Activated CD4-positive, alpha-beta T cell treated with anti-CD3 and anti-CD28 coated beads, Interleukin-10, Interleukin-2, amounts not matched to agents 100 ng/mL and 50 ng/mL, durations not matched to agents 16 hours and 8 hours (primary cell): ENCODE measurements around the gene CDON.

Source experiments
- DNase-seq: peaks from one replicate; pipeline ENCODE4 v3.0.0-alpha.2; 2020

The CDON gene

DNA sequence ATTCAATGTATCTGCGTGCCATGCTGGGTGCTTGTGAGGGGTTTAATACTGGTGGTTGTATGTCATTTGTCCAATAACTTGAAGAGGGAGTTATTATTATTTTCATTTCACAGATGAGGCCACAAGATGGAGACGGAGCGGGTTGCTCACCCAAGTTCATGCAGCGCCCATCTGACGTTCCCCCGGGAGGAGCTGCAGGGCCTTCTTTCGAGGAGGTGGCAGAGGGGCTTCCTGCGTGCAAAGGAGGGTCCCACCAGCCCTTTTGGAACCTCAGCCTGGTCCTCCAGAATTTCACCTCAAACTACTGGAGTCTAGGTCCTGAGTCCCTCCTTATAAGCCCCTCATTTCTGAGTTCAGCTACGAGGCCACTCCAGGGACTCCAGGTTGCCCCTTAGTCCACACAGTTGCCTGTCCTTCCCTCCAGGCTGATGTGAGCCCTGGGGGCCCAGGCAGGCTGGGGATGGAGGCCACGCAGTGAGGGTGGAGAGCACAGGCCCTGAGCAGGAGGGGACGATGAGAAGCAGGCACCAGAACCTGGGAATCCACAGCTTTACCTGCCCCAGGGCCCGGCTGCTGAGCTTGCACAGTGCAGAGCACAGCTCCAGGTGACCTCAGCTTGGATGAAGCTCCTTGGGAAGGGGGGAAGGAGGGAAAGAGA, 119.8 kb downstream of the CDON start:
- DNase-seq, result no peak

- DNase-seq, result peak; percentile 48
These were observed 120.8 kb downstream of the CDON start for GRCh38 chr11:125941619-125942611.

DNA sequence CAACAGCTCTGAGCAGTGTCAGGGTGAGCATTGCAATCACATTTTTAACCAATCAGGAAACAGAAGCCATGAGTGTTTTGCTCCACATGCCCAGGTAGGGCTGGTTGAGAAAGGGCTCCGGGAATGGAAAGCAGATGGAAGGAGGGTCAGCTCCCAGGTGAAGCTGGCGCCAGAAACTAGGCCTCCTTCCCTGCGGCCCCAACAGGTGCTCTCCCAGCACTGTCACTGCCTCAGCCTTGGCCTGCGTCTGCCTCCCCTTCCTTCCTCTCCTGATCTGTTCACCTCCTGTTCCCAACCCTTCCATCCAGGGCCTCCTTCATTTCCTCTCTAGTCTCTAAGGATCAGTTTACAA, 121.4 kb downstream of the CDON start:
- DNase-seq, result no peak

DNA sequence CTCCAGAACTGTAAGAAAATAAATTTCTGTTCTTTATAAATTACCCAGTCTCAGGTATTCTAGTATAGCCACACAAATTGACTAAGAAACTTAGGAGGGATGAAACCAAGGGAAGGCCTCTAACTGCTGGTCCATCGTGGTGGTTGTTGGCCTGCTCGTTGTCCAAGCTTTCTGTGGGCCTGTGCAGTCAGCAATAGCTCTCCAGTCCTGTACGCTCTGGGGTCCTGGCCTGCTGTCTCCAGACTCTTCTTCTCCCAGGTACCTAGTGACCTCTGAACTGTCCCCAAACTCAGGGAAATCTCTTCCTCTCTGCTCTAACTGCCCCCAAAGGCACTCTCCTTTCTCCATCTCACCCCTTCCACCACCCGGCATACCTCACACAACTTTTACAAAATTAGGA, 122.5 kb downstream of the CDON start:
- DNase-seq, result no peak

- no peak for DNase-seq
These were observed 123.6 kb downstream of the CDON start for GRCh38 chr11:125939081-125939521.

- no peak for DNase-seq
These were observed 124.2 kb downstream of the CDON start for GRCh38 chr11:125938418-125938817.

GRCh38 chr11:125935618-125936199, 127.0 kb downstream of the CDON start:
- no peak for DNase-seq

DNA sequence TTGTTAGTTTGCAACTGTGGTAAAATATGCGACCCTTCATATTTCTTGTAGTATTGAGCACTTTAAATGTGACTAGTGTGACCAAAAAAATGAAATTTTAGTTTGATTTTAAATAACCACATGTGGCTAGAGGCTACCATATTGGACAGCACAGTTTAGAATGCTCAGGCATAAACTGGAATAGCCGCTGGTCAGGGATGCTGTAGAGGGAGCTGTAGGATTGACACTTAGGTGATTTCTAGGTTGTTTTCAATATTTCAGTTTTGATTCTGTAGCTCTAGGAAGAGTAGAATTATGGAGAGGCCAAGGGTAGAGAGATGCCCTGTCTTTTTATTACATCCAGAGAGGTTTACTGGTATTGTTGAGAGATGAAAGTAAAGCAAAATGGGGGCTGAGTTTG, 127.6 kb downstream of the CDON start:
- no peak for DNase-seq

DNA sequence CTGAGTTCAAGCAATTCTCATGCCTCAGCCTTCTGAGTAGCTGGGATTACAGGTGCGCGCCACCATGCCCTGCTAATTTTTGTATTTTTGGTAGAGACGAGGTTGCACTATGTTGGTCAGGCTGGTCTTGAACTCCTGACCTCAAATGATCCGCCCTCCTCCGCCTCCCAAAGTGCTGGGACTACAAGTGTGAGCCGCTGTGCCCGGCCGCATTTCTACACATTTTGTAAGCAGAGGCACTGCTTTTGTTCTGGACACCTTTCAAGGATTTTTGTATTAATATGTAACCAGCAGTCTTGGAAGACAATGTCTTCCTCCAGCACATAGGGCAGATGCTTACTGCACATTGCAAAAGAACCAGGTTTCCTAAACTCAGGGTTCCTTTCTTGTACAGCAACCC, 128.2 kb downstream of the CDON start:
- no peak for DNase-seq

- DNase-seq, result no peak
These were observed 129.4 kb downstream of the CDON start for GRCh38 chr11:125933030-125933813.

DNA sequence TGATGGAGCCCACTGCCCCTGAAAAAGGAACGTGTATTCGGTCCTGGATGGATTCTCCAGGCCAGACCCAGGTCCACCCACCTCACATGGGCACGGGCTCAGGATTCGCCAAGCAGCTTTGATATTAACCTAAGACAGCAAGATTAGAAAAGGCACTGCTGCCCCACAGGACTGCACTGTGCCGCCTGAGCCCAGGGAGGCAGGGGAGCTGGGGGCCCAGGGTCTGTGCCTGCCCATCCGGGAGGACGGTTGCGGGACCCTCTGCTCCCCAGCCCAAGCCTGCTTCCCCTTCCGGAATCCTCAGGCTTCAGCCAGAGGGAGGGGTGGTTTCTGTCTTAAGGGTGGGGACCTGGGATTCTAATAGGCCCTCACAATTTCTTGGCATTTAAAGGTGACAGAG, 130.4 kb downstream of the CDON start:
- no peak for DNase-seq

- DNase-seq, result no peak
These were observed 131.0 kb downstream of the CDON start for GRCh38 chr11:125931668-125932067.

DNA sequence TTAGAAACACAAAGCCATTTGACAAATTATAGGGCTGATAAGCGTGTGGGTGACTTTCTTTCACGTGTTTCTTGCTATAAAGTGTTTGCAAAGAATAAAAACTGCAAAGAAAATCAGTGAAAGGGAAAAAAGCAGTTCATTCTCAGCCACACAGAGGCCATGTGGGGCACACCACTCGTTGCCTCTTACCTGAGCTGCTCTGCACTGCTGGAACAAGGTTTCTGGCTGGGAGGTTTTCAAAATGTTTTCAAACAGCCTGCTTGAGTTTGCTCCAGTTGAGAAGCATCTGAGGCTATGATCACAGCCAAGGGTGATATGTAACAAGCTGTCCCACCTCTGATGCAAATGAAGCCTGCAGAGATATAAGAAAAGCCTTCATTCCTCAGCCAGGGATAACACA, 131.6 kb downstream of the CDON start:
- no peak for DNase-seq

GRCh38 chr11:125930076-125930450, 132.6 kb downstream of the CDON start:
- no peak for DNase-seq

- no peak for DNase-seq
These were observed 133.1 kb downstream of the CDON start for GRCh38 chr11:125929445-125930075.

DNA sequence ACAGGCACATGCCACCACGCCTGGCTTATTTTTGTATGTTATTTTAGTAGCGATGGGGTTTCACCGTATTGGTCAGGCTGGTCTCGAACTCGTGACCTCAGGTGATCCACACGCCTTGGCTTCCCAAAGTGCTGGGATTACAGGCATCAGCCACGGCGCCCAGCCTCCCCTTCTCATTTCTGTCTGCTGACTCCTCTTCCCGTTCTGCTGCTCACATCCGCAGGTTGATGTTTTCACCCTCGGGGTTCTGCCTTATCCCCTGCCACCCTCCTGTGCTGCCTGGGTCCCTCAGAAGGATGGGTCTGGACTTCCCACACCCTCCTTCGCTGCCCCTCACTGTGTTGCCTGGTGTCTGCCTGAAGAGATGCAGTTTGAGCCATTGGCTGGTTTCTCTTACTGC, 136.0 kb downstream of the CDON start:
- no peak for DNase-seq

DNA sequence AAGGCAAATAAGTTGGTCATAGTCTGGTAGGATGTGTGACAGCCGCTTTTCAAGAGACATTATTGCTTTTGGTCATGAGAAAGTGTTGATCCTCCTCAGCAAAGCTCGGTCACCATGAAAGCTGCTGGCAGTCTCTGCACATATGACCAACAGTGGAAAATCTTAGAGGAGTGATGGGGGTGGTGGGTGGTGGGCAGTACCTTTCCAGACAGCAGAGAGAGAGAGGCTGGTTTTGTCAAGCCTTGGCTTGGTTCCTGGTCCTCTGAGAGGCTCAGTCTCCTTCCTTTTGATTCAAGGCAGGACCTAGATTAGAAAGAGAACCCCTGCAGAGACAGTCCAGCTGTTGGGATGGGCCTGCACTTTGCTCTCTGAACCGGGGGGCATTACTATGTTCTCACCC, 136.9 kb downstream of the CDON start:
- DNase-seq, result no peak

DNA sequence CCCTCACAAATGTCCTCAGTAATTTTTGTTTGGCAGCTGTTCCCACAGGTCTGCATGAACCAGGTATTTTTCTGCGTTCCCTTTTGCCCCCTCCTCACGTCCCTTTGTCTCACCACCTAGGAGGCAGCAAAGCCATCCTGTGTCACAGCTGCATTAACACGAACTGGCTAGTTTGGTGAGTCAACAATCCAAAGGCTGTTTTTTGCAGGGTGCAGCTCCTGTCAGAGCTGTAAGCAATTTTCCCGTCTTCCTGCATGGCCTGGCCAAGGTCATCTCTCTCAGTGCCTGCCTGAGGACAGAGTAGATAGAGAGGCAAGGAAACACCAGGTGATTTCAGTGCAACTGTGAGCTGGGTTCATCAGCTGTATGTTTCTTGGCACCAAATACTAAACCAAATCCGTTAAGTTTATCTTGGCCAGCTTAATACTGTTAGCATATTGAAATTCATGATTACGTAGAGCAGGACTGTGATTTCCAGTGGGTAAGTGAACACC, 137.4 kb downstream of the CDON start:
- no peak for DNase-seq

- DNase-seq, result no peak
These were observed 138.2 kb downstream of the CDON start for GRCh38 chr11:125924384-125925007.

GRCh38 chr11:125923633-125924032, 139.0 kb downstream of the CDON start:
- DNase-seq, result no peak

- peak; percentile 71 for DNase-seq
These were observed 139.6 kb downstream of the CDON start for GRCh38 chr11:125923012-125923579.

GRCh38 chr11:125922156-125922555, 140.5 kb downstream of the CDON start:
- no peak for DNase-seq
